Hepatic stellate cell (primary cell): ENCODE results near the gene PCED1A.
A peak's percentile ranks its signal among the peaks of the same experiment; 100 is the strongest.
"Not testable (repeated sequence)": the region's sequence is repeated elsewhere in the genome, so short reads cannot be mapped to it uniquely, and the experiment has no call there.

Source experiments
- DNase-seq: peaks from one replicate; pipeline ENCODE4 v3.0.0; 2011; ENCODE audit warnings: low spot score

The PCED1A gene

GRCh38 chr20:2865630-2866029 is 25.2 kb upstream of the PCED1A start:
- DNase-seq: no peak

DNA sequence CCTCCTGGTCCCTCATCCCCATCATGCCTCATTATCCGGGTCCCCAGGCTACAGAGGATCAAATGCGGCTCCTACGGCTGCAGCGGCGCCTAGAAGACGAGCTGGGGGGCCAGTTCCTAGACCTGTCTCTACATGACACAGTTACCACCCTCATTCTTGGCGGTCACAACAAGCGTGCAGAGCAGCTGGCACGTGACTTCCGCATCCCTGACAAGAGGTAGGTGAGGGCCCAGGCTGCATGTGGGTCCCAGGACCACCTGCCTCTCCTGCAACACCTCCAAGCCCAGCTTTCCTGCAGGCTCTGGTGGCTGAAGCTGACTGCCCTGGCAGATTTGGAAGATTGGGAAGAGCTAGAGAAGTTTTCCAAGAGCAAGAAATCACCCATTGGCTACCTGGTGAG is 24.6 kb upstream of the PCED1A start:
- DNase-seq: no peak

DNA sequence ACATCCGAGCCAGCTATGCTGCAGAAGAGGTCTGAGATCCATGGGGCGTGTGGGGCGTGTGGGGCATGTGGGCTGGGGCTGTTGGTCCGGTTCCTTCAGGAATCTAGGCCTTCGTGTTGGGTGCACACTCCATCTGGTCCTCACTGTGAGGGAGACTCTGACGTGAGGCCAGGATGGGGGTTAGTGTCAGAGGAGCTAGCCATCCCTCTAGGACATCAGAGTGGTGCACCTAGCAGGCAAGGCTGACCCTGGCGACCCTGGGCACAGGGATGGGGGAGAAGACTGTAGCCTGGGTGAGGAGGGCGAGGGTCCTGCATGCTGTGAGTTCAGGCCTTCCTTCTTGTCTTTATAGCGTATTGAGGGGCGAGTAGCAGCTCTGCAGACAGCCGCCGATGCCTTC is 24.2 kb upstream of the PCED1A start:
- DNase-seq: no peak

- peak; percentile 29 for DNase-seq
Observed at GRCh38 chr20:2859330-2860121, 19.1 kb upstream of the PCED1A start.

- no peak for DNase-seq
Observed at GRCh38 chr20:2858591-2858990, 18.1 kb upstream of the PCED1A start.

- no peak for DNase-seq
Observed at GRCh38 chr20:2851086-2851485, 10.6 kb upstream of the PCED1A start.

DNA sequence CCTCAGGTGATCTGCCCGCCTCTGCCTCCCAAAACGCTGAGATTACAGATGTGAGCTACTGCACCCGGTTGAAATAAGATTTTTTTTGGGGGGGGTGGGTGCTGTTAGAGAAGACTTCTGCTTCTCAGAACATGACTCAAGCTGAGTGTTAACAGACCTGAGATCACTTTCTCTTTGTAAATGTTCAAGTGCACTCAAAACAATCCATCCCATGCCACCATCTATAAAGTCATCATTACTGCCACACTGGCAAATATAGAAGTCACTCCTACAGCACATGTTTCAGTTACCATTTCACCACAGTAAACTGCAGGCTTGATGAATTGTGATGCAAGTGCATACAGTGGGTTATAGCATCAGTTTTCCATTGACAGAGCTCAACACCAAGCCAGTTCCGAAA is 9.1 kb upstream of the PCED1A start:
- no peak for DNase-seq

- no peak for DNase-seq
Observed at GRCh38 chr20:2847802-2848201, 7.3 kb upstream of the PCED1A start.

DNA sequence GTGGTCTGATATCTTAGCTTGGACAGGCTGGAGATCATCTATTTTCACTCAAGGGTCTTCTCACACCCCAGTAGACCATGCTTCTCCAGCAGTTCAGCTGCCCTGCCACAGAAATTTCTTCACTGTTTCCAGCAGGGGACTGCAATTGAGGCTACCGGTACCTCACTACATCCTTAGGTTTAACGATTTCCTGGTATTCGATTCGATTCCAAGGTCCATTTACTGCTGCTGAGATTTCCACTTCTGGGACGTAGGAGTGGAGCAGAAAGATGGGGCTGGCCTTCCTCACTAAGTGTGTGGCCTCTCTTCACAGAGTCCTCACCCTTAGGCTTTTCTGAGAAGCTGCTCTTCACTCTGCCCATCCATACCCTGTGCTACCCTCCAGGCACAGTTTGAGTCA is 6.2 kb upstream of the PCED1A start:
- DNase-seq: no peak

GRCh38 chr20:2845607-2846006 is 5.2 kb upstream of the PCED1A start:
- no peak for DNase-seq

DNA sequence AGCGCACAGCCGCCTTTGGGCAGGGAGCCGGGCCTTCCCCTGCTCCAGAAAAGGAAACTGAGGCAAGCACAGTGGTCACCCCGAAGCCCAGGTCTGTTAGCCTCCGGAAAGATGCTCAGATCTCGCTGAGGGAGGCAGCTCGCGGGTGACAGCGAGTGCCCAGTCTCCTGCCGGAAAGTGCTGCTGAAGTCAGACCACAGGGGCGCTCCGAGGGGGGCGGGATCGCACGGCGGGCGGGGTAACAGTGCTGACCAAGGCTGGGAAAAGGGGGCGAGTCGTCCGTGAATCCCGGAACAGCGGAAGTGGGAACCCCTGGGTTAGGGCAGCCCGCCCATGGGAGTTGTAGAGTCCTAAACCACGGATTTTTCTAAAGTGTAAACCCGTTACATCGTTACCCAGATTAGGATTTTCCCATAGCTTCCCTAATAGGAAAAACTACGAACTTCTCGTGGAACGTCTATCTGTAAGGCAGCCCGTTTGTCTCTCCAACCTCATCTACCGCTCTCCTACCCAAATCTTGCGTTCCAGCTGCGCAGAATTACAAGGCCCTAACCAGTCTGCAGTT is 594 bp upstream of the PCED1A start:
- peak; percentile 81 for DNase-seq

GRCh38 chr20:2839732-2840137 is 720 bp downstream of the PCED1A start:
- DNase-seq: no peak

- no peak for DNase-seq
Observed at GRCh38 chr20:2838847-2839671, 1.4 kb downstream of the PCED1A start.

DNA sequence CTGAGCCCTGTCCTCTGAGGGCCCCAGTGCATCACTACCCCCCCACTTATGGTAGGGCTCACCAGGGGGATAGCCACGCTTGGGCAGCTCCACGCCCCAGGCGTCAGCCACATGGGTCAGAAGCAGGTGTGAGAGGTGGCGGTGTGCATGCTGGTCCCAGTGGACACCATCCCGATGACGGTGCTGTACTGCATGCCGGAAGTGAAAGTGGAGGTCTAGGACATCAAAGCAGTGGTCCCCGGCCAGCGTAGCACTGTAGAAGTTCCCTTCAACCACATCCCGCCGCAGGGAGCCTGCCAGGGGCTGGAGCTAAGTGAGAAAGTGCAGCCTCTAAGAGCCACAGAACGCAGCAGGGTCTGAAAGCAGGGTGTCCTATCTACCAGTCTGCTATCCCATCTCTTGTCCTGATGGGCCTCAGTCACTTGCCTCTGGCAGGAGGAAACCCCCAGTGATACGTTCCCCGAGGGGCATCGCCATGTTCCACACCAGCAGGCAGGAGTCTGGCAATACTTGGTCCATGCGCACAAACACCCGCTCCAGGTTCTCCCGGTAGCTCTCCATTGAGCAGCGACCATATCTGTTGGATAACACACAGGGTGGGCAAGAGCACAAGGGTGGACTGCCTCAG is 2.2 kb downstream of the PCED1A start:
- no peak for DNase-seq

- no peak for DNase-seq
Observed at GRCh38 chr20:2837221-2837960, 3.1 kb downstream of the PCED1A start.

GRCh38 chr20:2836035-2836434 is 4.4 kb downstream of the PCED1A start:
- no peak for DNase-seq

DNA sequence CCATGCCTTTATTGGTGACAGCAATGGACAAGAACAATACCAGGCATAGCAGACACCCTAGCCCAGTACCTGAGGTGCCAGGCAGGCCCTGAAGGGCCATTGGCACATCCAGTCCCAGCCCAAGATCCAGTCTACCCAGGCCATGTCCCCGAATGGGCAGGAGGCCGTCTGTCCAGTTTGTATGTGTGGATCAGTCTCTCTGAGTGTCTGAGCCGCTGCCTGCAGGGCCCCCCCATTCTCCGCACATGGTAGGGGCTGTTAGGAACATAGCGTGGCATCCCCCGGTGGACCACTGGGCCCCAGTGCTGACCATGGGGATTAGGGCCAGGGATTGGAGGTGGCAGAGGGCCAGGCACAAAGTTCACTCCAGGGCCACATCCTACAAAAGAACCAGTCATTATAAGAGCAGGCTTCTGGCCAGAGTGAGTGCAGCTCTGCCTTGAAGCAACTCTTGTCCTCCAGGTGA is 5.1 kb downstream of the PCED1A start:
- DNase-seq: no peak

DNA sequence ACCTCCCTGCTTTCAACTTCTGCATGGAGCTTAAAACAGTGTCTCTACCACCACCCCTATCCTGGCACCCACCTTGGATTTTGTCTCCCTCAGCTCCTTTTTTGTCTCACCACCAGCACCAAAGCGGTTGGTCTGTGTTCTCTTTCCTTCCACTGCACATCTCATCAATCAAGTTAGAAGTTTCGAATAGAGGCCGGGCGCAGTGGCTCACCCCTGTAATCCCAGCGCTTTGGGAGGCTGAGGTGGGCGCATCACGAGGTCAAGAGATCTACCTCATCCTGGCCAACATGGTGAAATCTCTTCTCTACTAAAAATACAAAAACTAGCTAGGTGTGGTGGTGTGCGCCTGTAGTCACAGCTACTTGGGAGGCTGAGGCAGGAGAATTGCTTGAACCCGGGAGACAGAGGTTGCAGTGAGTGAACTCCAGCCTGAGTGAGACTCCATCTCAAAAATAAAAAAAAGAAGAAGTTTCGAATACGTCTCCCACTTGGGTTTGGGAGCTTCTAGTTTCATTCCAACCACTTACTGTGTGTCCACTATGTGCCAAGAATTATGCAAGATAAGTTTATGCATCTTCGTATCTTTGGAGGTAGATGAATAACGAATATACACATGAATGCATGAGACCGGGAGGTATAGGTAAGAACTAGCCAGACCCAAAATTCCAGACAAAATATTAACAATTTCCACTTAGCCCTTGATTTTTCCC is 5.9 kb downstream of the PCED1A start:
- DNase-seq: no peak

DNA sequence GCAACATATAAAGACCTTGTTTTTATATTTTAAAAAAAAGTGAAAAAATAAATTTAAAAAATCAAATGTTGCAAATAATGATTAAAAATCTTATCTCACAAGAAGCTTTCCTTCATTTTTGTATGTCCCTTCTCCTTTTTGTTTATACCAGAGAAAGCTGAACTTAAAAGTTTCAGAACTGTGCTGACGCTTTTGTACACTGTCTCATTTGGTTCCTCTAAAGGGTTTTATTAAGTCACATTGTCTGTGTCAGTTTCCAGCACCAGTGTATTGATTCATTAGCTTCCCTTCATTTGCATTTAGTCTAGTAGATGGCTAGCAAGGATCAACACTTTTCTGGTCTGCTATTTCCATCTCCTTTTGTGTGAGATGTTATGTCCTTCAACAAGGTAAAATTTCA is 6.7 kb downstream of the PCED1A start:
- DNase-seq: no peak

- DNase-seq: not testable (repeated sequence)
Observed at GRCh38 chr20:2831206-2831605, 9.2 kb downstream of the PCED1A start.

DNA sequence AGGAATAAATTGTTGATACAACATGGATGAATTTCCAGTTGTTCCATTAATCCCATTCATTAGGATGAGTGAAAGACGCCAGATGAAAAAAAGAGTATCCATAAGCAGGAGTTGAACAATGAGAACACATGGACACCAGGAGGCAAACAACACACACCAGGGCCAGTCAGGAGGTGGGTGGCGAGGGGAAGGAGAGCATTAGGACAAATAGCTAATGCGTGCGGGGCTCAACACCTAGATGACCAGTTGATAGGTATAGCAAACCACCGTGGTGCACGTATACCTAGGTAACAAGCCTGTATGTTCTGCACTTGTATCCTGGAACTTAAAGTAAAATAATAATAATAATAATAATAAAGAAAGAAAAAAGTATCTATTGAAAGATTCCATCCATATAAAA is 11.1 kb downstream of the PCED1A start:
- DNase-seq: no peak
